Caco-2 (cell line): ENCODE measurements around the gene CD300A. TPM values are rescaled to one million over a fixed set of nuclear protein-coding genes. Genes with fewer than 3 reads are reported as not detected.
A peak's percentile ranks its signal among the peaks of the same experiment; 100 is the strongest.

Experiments used
- BruUV-seq: library from RNA; stranded (reverse); fragments of 400-500 nt; replicated peaks from 2 replicates; lab custom pipeline; 2021; lab: Mats Ljungman, UMichigan
- CTCF ChIA-PET: fragments of 300-600 bp; sonication (Branson Sonifier 250); formaldehyde crosslinking; loops from one replicate; lab custom pipeline; 2022; ENCODE audit warnings: antibody characterized with exemption; lab: Charles Lee
- POLR2A ChIA-PET: fragments of 300-600 bp; sonication (Branson Sonifier 250); formaldehyde crosslinking; loops from one replicate; lab custom pipeline; 2022; ENCODE audit warnings: antibody characterized with exemption; lab: Charles Lee
- DNase-seq, 2 experiments: peaks; one replicate each; pipeline versions ENCODE4 v3.0.0 to v3.0.0-alpha.2; 2020 to 2022
- H3K27me3 ChIP-seq: replicated peaks from 2 replicates; pipeline ENCODE4 v1.6.0; 2011; ENCODE audit warnings: low read length; ENCODE audit not compliant: control insufficient read depth, insufficient read depth
- H3K36me3 ChIP-seq: 2 replicates; pipeline ENCODE4 v1.5.1; 2011; ENCODE audit warnings: low read length; ENCODE audit not compliant: control insufficient read depth, insufficient read depth
- H3K4me1 ChIP-seq: fragments of 250-450 bp; sonication (Bioruptor Pico); 2 replicates; pipeline ENCODE4 v1.5.1; 2020; ENCODE audit warnings: mild to moderate bottlenecking
- H3K4me3 ChIP-seq: 2 replicates; pipeline ENCODE4 v1.5.1; 2011; ENCODE audit warnings: low read depth, mild to moderate bottlenecking, control low read depth, low read length
- H3K9me3 ChIP-seq: fragments of 250-450 bp; sonication (Bioruptor Pico); 2 replicates; pipeline ENCODE4 v1.5.1; 2020; ENCODE audit warnings: mild to moderate bottlenecking, moderate library complexity
- H3K27ac Mint-ChIP-seq: one replicate; pipeline ENCODE4 v1.8.0; 2022; ENCODE audit warnings: mixed read lengths; ENCODE audit not compliant: unreplicated experiment
- H3K27me3 Mint-ChIP-seq: one replicate; pipeline ENCODE4 v1.8.0; 2022; ENCODE audit warnings: mixed read lengths; ENCODE audit not compliant: insufficient read depth, unreplicated experiment
- H3K36me3 Mint-ChIP-seq: one replicate; pipeline ENCODE4 v1.8.0; 2022; ENCODE audit warnings: mild to moderate bottlenecking, mixed read lengths; ENCODE audit not compliant: insufficient read depth, unreplicated experiment
- H3K4me1 Mint-ChIP-seq: one replicate; pipeline ENCODE4 v1.8.0; 2022; ENCODE audit warnings: low read depth, mixed read lengths; ENCODE audit not compliant: unreplicated experiment
- H3K4me3 Mint-ChIP-seq: one replicate; pipeline ENCODE4 v1.8.0; 2022; ENCODE audit warnings: mild to moderate bottlenecking, moderate library complexity, mixed read lengths; ENCODE audit not compliant: unreplicated experiment
- H3K9me3 Mint-ChIP-seq: one replicate; pipeline ENCODE4 v1.8.0; 2022; ENCODE audit warnings: mixed read lengths; ENCODE audit not compliant: unreplicated experiment
- CTCF ChIP-seq, 2 experiments: fragments of 200-600 bp in 1 of 2; IDR thresholded peaks; 1 replicate in 1 of 2; 2 replicates in 1 of 2; pipeline versions ENCODE4 v1.5.1 to v1.8.0; 2011 to 2022; ENCODE audit warnings: antibody characterized with exemption in 1 of 2, control low read depth in 1 of 2, inconsistent platforms in 1 of 2, low read depth in 1 of 2, low read length in 1 of 2, mild to moderate bottlenecking in 1 of 2, moderate library complexity in 1 of 2; ENCODE audit not compliant: insufficient read depth in 1 of 2, severe bottlenecking in 1 of 2, unreplicated experiment in 1 of 2
- intact Hi-C: fragments of 100-400 bp; cut with micrococcal nuclease; formaldehyde crosslinking; loops from one replicate; pipeline ENCODE4 v1.10.0; 2022; ENCODE audit not compliant: unreplicated experiment
- total RNA-seq: library from RNA; stranded (reverse); gene quantifications from 2 replicates; pipeline ENCODE4 v1.2.3, GENCODE V29; 2022

Gene CD300A
- total RNA-seq, 1 experiment from 2014 or later, result not detected

- Mint-ChIP-seq H3K36me3 (peaks cover 3% of the 10 kb centered on the region), H3K4me3 (no peak overlapping the region), H3K27ac (peak overlapping the region; percentile 37), H3K4me1 (peaks cover 18% of the 10 kb centered on the region), H3K27me3 (no peaks in the 10 kb centered on the region), H3K9me3 (no peaks in the 10 kb centered on the region)
- H3K4me3 ChIP-seq, result no peak overlapping the region
- no peak for DNase-seq
- BruUV-seq, result no TSS peak
- peaks cover 30% of the 10 kb centered on the region for H3K4me1 ChIP-seq
- no peaks in the 10 kb centered on the region for H3K27me3 ChIP-seq
- H3K36me3 ChIP-seq, result no peaks in the 10 kb centered on the region
- ChIA-PET CTCF (no interaction called here), POLR2A (no interaction called here)
- H3K9me3 ChIP-seq, result no peaks in the 10 kb centered on the region
- no peak for TF ChIP-seq CTCF (IDR thresholded peaks at IDR 0.05; ENCODE audit: insufficient read depth in 1 of 2, low read depth in 1 of 2, low read length in 1 of 2, severe bottlenecking in 1 of 2, unreplicated experiment in 1 of 2)
- intact Hi-C loops, result no loop called here
These were observed 39.8 kb upstream of the CD300A start for GRCh38 chr17:74426551-74427047.

GRCh38 chr17:74427048-74427762 lies 39.2 kb upstream of the CD300A start:
- Mint-ChIP-seq H3K9me3 (no peaks in the 10 kb centered on the region), H3K4me1 (peaks cover 18% of the 10 kb centered on the region), H3K4me3 (no peak overlapping the region), H3K27ac (peak overlapping the region; percentile 37), H3K27me3 (no peaks in the 10 kb centered on the region), H3K36me3 (peaks cover 7% of the 10 kb centered on the region)
- ChIA-PET POLR2A (no interaction called here), CTCF (interaction anchor here (0.6 kb wide), 1 partner anchor 16 kb away, joined by 3 read pairs; no protein-coding TSS in a partner anchor)
- intact Hi-C loops, result no loop called here
- Histone ChIP-seq H3K4me1 (peaks cover 30% of the 10 kb centered on the region), H3K36me3 (no peaks in the 10 kb centered on the region), H3K27me3 (no peaks in the 10 kb centered on the region), H3K9me3 (no peaks in the 10 kb centered on the region), H3K4me3 (no peak overlapping the region)
- no TSS peak for BruUV-seq
- DNase-seq, result peak; percentile 64 to 70
- TF ChIP-seq CTCF (IDR thresholded peaks at IDR 0.05; ENCODE audit: insufficient read depth in 1 of 2, low read depth in 1 of 2, low read length in 1 of 2, severe bottlenecking in 1 of 2, unreplicated experiment in 1 of 2), result no peak

- ChIA-PET CTCF (no interaction called here), POLR2A (no interaction called here)
- H3K4me3 ChIP-seq, result no peak overlapping the region
- peaks cover 30% of the 10 kb centered on the region for H3K4me1 ChIP-seq
- Mint-ChIP-seq H3K27me3 (no peaks in the 10 kb centered on the region), H3K4me1 (peaks cover 18% of the 10 kb centered on the region), H3K4me3 (no peak overlapping the region), H3K27ac (peak overlapping the region; percentile 37), H3K36me3 (peaks cover 7% of the 10 kb centered on the region), H3K9me3 (no peaks in the 10 kb centered on the region)
- no peaks in the 10 kb centered on the region for H3K27me3 ChIP-seq
- no peak for TF ChIP-seq CTCF (IDR thresholded peaks at IDR 0.05; ENCODE audit: insufficient read depth in 1 of 2, low read depth in 1 of 2, low read length in 1 of 2, severe bottlenecking in 1 of 2, unreplicated experiment in 1 of 2)
- intact Hi-C loops, result no loop called here
- BruUV-seq, result no TSS peak
- DNase-seq, result no peak
- H3K36me3 ChIP-seq, result no peaks in the 10 kb centered on the region
- no peaks in the 10 kb centered on the region for H3K9me3 ChIP-seq
These were observed 38.7 kb upstream of the CD300A start for GRCh38 chr17:74427763-74428153.
